HEK293T (cell line): ENCODE data around the gene HDAC9.

Experiments
- CTCF ChIA-PET: fragments of 350-600 bp; formaldehyde crosslinking; extraction: SDS; loops from one replicate; lab custom pipeline; 2021; ENCODE audit warnings: antibody characterized with exemption, inconsistent platforms; lab: Yijun Ruan, JAX
- POLR2A ChIA-PET: fragments of 350-600 bp; formaldehyde crosslinking; extraction: SDS; loops from one replicate; lab custom pipeline; 2020; ENCODE audit warnings: antibody characterized with exemption, inconsistent platforms; lab: Yijun Ruan, JAX
- DNase-seq: peaks from one replicate; pipeline ENCODE4 v3.0.0; 2012; ENCODE audit warnings: mixed read lengths; ENCODE audit errors: extremely low spot score
- ARNT ChIP-seq: fragments of 450-650 bp; IDR thresholded peaks from 2 replicates; pipeline ENCODE4 v1.6.1; 2017; ENCODE audit warnings: mild to moderate bottlenecking
- BHLHE40 ChIP-seq: fragments of 450-650 bp; IDR thresholded peaks from 2 replicates; pipeline ENCODE4 v1.6.1; 2016; ENCODE audit warnings: mild to moderate bottlenecking, moderate library complexity, borderline replicate concordance
- CTBP1 ChIP-seq: fragments of 450-650 bp; IDR thresholded peaks from 2 replicates; pipeline ENCODE4 v1.6.1; 2016; ENCODE audit warnings: borderline replicate concordance
- ELF4 ChIP-seq: fragments of 450-650 bp; IDR thresholded peaks from 2 replicates; pipeline ENCODE4 v1.6.1; 2017; ENCODE audit warnings: antibody characterized with exemption
- FOXA1 ChIP-seq: fragments of 450-650 bp; IDR thresholded peaks from 2 replicates; pipeline ENCODE4 v1.6.1; 2016; ENCODE audit warnings: mild to moderate bottlenecking
- FOXK2 ChIP-seq: fragments of 450-650 bp; IDR thresholded peaks from 2 replicates; pipeline ENCODE4 v1.6.1; 2016; ENCODE audit warnings: mild to moderate bottlenecking
- FOXM1 ChIP-seq: fragments of 450-650 bp; IDR thresholded peaks from 2 replicates; pipeline ENCODE4 v1.6.1; 2017; ENCODE audit warnings: mild to moderate bottlenecking, borderline replicate concordance
- HDGF ChIP-seq: fragments of 450-650 bp; IDR thresholded peaks from 2 replicates; pipeline ENCODE4 v1.6.1; 2017; ENCODE audit warnings: antibody characterized with exemption, borderline replicate concordance
- L3MBTL2 ChIP-seq: fragments of 450-650 bp; conservative IDR thresholded peaks from 2 replicates; pipeline ENCODE4 v1.6.1; 2016; ENCODE audit warnings: mild to moderate bottlenecking
- LEF1 ChIP-seq: fragments of 450-650 bp; IDR thresholded peaks from 2 replicates; pipeline ENCODE4 v1.6.1; 2017; ENCODE audit warnings: mild to moderate bottlenecking, borderline replicate concordance
- NFRKB ChIP-seq: fragments of 450-650 bp; IDR thresholded peaks from 2 replicates; pipeline ENCODE4 v1.6.1; 2016; ENCODE audit warnings: mild to moderate bottlenecking, moderate library complexity
- SP1 ChIP-seq: fragments of 450-650 bp; IDR thresholded peaks from 2 replicates; pipeline ENCODE4 v1.6.1; 2017
- SUZ12 ChIP-seq: fragments of 450-650 bp; IDR thresholded peaks from 2 replicates; pipeline ENCODE4 v1.6.1; 2016; ENCODE audit warnings: mild to moderate bottlenecking
- TARDBP ChIP-seq: fragments of 450-650 bp; IDR thresholded peaks from 2 replicates; pipeline ENCODE4 v1.6.1; 2016
- ZNF384 ChIP-seq: fragments of 450-650 bp; IDR thresholded peaks from 2 replicates; pipeline ENCODE4 v1.6.1; 2016
- TF ChIP-seq, protein P1 (sequence below): fragments of 450-650 bp; IDR thresholded peaks from 2 replicates; pipeline ENCODE4 v1.6.1; 2016

HDAC9 gene

DNA sequence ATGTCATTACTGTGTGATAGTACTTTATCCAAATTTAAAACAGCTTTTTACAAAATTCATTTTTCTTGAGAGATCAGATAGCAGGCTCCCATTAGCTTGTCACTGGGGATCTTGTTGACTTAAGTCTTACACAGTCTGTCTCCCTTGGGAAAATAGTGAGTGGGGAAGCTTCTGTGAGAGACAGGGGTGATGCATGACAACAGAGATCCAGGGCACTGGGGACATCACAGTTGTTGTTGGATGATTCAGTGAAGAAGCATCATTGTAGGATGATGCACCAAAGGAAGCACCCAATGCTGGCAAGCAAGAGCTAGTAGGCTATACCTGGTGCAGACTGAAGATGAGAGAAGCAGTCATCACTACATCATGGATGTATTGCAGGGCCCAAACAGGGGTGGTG is 284.7 kb downstream of the HDAC9 start:
- DNase-seq = no peak
- ChIA-PET CTCF (no interaction called here), POLR2A (no interaction called here)

DNA sequence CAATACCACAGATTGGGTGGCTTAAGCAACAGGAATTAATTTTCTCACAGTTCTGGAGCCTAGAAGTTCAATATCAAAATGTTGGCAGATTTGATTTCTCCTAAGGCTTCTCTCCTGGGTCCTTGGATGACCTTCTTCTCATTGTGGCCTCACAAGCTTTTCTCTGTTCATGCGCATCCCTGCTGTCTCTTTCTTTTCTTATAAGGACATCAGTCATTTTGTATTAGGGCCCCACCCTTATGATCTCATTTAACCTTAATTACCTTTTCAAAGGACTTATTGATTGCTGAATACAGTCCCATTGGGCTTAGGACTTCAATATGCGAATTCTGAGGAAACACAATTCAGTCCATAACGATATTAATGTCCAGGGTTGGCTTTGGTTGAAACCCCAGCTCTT is 285.4 kb downstream of the HDAC9 start:
- no peak for DNase-seq
- TF ChIP-seq BHLHE40 = no peak
- TF ChIP-seq FOXM1 = no peak
- no peak for TF ChIP-seq ELF4
- no peak for TF ChIP-seq FOXK2
- no peak for TF ChIP-seq SP1
- no peak for TF ChIP-seq TARDBP
- TF ChIP-seq HDGF = no peak
- no peak for TF ChIP-seq FOXA1
- CTCF ChIA-PET = no interaction called here
- POLR2A ChIA-PET = no interaction called here

More for the DNA sequence above, 284.7 kb downstream of the HDAC9 start:
- TF ChIP-seq SP1 = no peak

DNA sequence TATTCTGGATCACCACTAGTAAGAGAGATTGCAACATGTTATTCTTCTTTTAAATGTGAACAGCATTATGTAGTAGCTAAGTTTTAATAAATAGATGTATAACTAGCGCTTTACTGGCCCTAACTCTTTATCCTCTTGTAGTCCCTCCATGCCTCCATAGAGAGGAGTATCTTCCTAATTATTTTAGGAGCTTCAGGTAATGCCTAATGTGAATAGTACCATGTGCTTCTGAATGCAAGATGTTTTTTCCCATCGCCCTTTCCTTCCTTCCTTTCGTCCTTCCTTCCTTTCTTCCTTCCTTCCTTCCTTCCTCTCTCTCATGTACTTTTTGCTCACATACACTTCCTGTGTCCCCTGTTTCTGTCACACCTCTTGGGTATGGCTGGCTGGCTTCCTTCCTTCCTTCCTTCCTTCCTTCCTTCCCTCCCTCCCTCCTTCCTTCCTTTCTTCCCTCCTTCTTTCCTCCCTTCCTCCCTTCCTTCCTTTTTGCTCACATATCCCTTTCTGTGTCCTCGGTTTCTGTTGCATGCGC is 290.7 kb downstream of the HDAC9 start:
- POLR2A ChIA-PET = no interaction called here
- CTCF ChIA-PET = no interaction called here
- DNase-seq = no peak
- no peak for TF ChIP-seq ZNF384
- TF ChIP-seq L3MBTL2 = no peak
- TF ChIP-seq SP1 = no peak
- TF ChIP-seq FOXA1 = no peak
- TF ChIP-seq LEF1 = no peak
- no peak for TF ChIP-seq TARDBP
- no peak for TF ChIP-seq NFRKB
- no peak for TF ChIP-seq CTBP1

DNA sequence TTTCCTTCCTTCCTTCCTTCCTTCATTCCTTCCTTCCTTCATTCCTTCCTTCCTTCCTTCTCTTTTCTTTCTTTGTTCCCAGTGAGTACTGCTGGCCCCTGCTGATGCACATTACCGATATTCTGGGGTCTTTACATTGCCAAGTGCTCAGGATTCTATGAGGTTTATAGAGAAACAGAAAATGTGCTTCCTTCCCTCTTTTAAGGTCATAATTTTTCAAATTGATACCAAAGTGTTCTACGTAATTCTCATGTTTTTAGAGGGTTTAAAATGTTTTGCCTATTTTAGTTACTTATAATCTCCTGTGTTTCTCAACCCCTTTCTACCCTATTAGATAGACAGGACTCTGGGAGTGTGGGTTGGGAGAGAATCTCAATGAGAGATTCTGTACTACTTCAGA is 291.2 kb downstream of the HDAC9 start:
- TF ChIP-seq HDGF = no peak
- no peak for TF ChIP-seq FOXK2
- TF ChIP-seq ZNF384 = no peak
- no peak for TF ChIP-seq NFRKB
- TF ChIP-seq FOXM1 = no peak
- DNase-seq = no peak
- ChIA-PET CTCF (no interaction called here), POLR2A (no interaction called here)

DNA sequence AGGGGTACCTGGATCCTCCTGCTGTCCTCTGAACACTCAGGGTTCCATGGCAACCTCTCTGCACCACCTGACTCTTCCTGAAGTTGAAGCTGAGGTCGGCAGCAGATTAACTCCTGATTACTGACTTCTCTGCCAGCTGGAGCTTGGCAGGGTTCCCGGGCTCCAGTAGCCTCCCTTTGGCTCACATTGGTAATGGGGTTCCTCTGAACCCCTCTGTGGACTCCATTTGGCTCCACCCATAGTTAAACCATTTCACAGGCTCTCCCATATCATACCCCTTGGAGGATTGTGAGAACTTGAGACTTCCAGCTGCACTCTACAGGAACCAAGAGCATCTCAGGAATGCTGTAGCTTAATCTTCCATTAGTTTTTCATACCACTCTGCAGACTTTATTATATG is 292.5 kb downstream of the HDAC9 start:
- no peak for TF ChIP-seq CTBP1
- TF ChIP-seq SP1 = no peak
- no peak for TF ChIP-seq SUZ12
- no peak for TF ChIP-seq L3MBTL2
- no peak for TF ChIP-seq FOXA1
- no peak for TF ChIP-seq ZNF384
- TF ChIP-seq HDGF = no peak
- TF ChIP-seq BHLHE40 = no peak
- TF ChIP-seq, protein P1, sequence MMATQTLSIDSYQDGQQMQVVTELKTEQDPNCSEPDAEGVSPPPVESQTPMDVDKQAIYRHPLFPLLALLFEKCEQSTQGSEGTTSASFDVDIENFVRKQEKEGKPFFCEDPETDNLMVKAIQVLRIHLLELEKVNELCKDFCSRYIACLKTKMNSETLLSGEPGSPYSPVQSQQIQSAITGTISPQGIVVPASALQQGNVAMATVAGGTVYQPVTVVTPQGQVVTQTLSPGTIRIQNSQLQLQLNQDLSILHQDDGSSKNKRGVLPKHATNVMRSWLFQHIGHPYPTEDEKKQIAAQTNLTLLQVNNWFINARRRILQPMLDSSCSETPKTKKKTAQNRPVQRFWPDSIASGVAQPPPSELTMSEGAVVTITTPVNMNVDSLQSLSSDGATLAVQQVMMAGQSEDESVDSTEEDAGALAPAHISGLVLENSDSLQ = no peak
- TF ChIP-seq FOXM1 = no peak
- TF ChIP-seq NFRKB = no peak
- no peak for TF ChIP-seq ELF4
- no peak for TF ChIP-seq TARDBP
- TF ChIP-seq LEF1 = no peak
- no peak for TF ChIP-seq ARNT
- TF ChIP-seq FOXK2 = no peak
- POLR2A ChIA-PET = no interaction called here
- CTCF ChIA-PET = no interaction called here
- DNase-seq = no peak

DNA sequence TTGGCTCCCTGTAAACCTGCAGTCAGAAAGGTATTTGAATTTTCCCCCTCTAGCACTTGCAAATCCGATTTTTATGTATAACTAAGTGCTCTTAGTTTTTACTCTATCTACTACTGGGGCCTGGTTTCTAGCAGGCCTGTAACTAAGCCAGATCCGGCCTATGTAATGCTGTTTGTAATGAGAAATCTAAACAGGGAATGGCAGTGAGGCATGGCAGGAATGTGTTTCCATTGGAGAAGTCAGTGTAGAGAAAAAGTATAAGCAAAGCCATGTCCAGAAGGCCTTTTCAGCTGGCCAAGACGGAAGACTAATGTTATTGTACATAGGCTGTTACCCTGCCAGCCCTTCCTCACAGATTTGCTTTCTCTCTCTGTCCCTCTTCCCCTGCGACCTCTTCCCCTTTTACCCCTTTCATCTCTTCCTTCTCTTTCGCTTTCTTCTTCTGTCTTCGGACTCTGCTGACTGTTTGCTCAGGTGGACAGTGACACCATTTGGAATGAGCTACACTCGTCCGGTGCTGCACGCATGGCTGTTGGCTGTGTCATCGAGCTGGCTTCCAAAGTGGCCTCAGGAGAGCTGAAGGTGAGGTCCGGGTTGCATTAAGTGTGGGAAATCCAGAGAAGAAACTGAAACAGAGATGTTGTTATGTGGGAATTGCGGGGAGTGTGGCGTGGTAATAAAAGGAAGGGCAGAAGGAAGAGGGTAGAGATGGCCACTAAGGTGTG is 297.5 kb downstream of the HDAC9 start:
- CTCF ChIA-PET = no interaction called here
- POLR2A ChIA-PET = no interaction called here
- no peak for DNase-seq
- TF ChIP-seq CTBP1 = no peak
- TF ChIP-seq ZNF384 = no peak
- TF ChIP-seq SUZ12 = no peak
- no peak for TF ChIP-seq HDGF
- TF ChIP-seq TARDBP = no peak
- no peak for TF ChIP-seq BHLHE40
- TF ChIP-seq, protein P1 = no peak
- TF ChIP-seq LEF1 = no peak
- no peak for TF ChIP-seq FOXK2

DNA sequence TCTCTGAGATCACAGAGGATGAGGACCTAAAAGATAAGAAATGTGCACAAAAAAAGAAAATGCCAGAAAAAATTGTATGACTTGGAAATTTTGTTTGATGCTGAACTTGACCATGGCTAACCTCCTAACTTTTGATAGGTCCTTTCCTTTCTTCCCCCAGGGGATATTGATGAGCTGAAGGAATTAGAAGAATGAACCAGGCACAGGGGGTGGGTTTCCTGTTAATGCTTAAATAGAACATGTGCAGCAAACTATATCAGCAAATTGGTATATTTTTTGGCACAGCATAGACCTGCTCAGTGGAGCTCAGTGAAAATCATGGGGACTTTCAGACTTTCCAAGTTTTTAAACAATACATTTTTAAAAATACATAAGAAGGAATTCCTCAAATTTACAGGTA is 300.7 kb downstream of the HDAC9 start:
- TF ChIP-seq ELF4 (no peak), SUZ12 (no peak), CTBP1 (no peak), SP1 (no peak), LEF1 (no peak), NFRKB (no peak), FOXK2 (no peak), ZNF384 (no peak), ARNT (no peak), L3MBTL2 (no peak), BHLHE40 (no peak), FOXA1 (no peak), FOXM1 (no peak), TARDBP (no peak), HDGF (no peak)
- TF ChIP-seq, protein P1 = no peak
- ChIA-PET POLR2A (no interaction called here), CTCF (no interaction called here)
- no peak for DNase-seq
